SU-DHL-6 (cell line): ENCODE results near the gene CCR6.

Experiments
- H2AFZ ChIP-seq: fragments of 200-600 bp; sonication (generic); 2 replicates; pipeline ENCODE4 v1.6.1; 2014; ENCODE audit warnings: low read depth, mild to moderate bottlenecking, moderate library complexity, mixed read lengths, antibody characterized with exemption, low read length; ENCODE audit not compliant: severe bottlenecking
- H3F3A ChIP-seq: fragments of 200-600 bp; shearing (Covaris generic); 2 replicates; pipeline ENCODE4 v1.6.0; 2016; ENCODE audit warnings: antibody characterized with exemption, mild to moderate bottlenecking; ENCODE audit not compliant: insufficient read depth
- H3K27ac ChIP-seq: fragments of 200-600 bp; sonication (generic); 2 replicates; pipeline ENCODE4 v1.5.1; 2016; ENCODE audit warnings: low read depth, mild to moderate bottlenecking, low read length, moderate library complexity, mixed read lengths
- H3K27me3 ChIP-seq: fragments of 200-600 bp; sonication (generic), shearing (Covaris generic); 2 replicates; pipeline ENCODE4 v1.6.0; 2014; ENCODE audit warnings: mild to moderate bottlenecking, low read length
- H3K36me3 ChIP-seq: fragments of 200-600 bp; sonication (generic); 2 replicates; pipeline ENCODE4 v1.6.1; 2014; ENCODE audit warnings: mild to moderate bottlenecking, low read length, mixed read lengths
- H3K4me2 ChIP-seq: fragments of 300-600, 200-600 bp; shearing (Covaris generic), sonication (generic); 2 replicates; pipeline ENCODE4 v1.6.0; 2014; ENCODE audit warnings: low read length, low read depth, mild to moderate bottlenecking; ENCODE audit not compliant: poor library complexity, severe bottlenecking
- H3K4me3 ChIP-seq: fragments of 200-600 bp; sonication (generic); 2 replicates; pipeline ENCODE4 v1.5.1; 2014; ENCODE audit warnings: antibody characterized with exemption, low read length, mild to moderate bottlenecking, mixed read lengths; ENCODE audit not compliant: insufficient read depth, poor library complexity, severe bottlenecking
- H3K79me2 ChIP-seq: fragments of 200-600 bp; sonication (generic); 2 replicates; pipeline ENCODE4 v1.6.1; 2014; ENCODE audit warnings: mild to moderate bottlenecking, low read length, moderate library complexity; ENCODE audit not compliant: insufficient read depth
- H3K9ac ChIP-seq: fragments of 200-600 bp; sonication (generic); 2 replicates; pipeline ENCODE4 v1.7.0; 2014; ENCODE audit warnings: mild to moderate bottlenecking, low read length
- H3K9me2 ChIP-seq: fragments of 200-600 bp; sonication (generic); replicated peaks from 2 replicates; pipeline ENCODE4 v1.6.1; 2014; ENCODE audit warnings: low read length; ENCODE audit not compliant: insufficient read depth
- H3K9me3 ChIP-seq: fragments of 200-600 bp; sonication (generic); 2 replicates; pipeline ENCODE4 v1.6.1; 2014; ENCODE audit warnings: low read length, mixed read lengths; ENCODE audit not compliant: insufficient read depth
- H4K20me1 ChIP-seq: fragments of 200-600 bp; sonication (generic); 2 replicates; pipeline ENCODE4 v1.6.1; 2014; ENCODE audit warnings: low read depth, mild to moderate bottlenecking, antibody characterized with exemption, low read length, moderate library complexity, mixed read lengths
- CTCF ChIP-seq: fragments of 200-600 bp; sonication (generic); IDR thresholded peaks from one replicate; pipeline ENCODE4 v1.5.1; 2017; ENCODE audit warnings: antibody characterized with exemption, mild to moderate bottlenecking, low read length, moderate library complexity; ENCODE audit not compliant: insufficient read depth, poor library complexity, severe bottlenecking
- EZH2phosphoT487 ChIP-seq: fragments of 200-600 bp; sonication (generic), shearing (Covaris generic); conservative IDR thresholded peaks from 2 replicates; pipeline ENCODE4 v1.6.1; 2018; ENCODE audit warnings: mild to moderate bottlenecking, antibody characterized with exemption, low read length, moderate library complexity, mixed read lengths

CCR6 gene

GRCh38 chr6:167151648-167152047 lies 28.8 kb downstream of the CCR6 start:
- peak overlapping the region; percentile 4 for H2AFZ ChIP-seq
- H3K36me3 ChIP-seq = no peaks in the 10 kb centered on the region
- no peaks in the 10 kb centered on the region for H3K9me2 ChIP-seq
- H3K27ac ChIP-seq = peak overlapping the region; percentile 13; the same call in 1 of the 2 replicates
- no peak overlapping the region for H3K4me3 ChIP-seq
- no peak overlapping the region for H3K9ac ChIP-seq
- H3K27me3 ChIP-seq = no peaks in the 10 kb centered on the region
- H3K4me2 ChIP-seq = peak overlapping the region; percentile 57
- TF ChIP-seq CTCF = no peak
- TF ChIP-seq EZH2phosphoT487 = no peak
- no peaks in the 10 kb centered on the region for H3F3A ChIP-seq
- no peaks in the 10 kb centered on the region for H3K9me3 ChIP-seq
- H3K79me2 ChIP-seq = no peaks in the 10 kb centered on the region
- H4K20me1 ChIP-seq = no peaks in the 10 kb centered on the region

GRCh38 chr6:167152862-167153261 lies 30.0 kb downstream of the CCR6 start:
- Histone ChIP-seq H3K9me2 (no peaks in the 10 kb centered on the region), H3K9ac (peak overlapping the region; percentile 26; the same call in 1 of the 2 replicates), H2AFZ (peak overlapping the region; percentile 23), H3F3A (no peaks in the 10 kb centered on the region), H3K9me3 (no peaks in the 10 kb centered on the region), H3K27me3 (no peaks in the 10 kb centered on the region), H3K79me2 (no peaks in the 10 kb centered on the region), H3K4me2 (peak overlapping the region; percentile 57), H3K36me3 (no peaks in the 10 kb centered on the region), H3K4me3 (peak overlapping the region; percentile 24), H4K20me1 (no peaks in the 10 kb centered on the region), H3K27ac (peak overlapping the region; percentile 13; the same call in 1 of the 2 replicates)
- no peak for TF ChIP-seq CTCF
- TF ChIP-seq EZH2phosphoT487 = no peak

- peak overlapping the region; percentile 57 for H3K4me2 ChIP-seq
- no peaks in the 10 kb centered on the region for H3K9me2 ChIP-seq
- H4K20me1 ChIP-seq = no peaks in the 10 kb centered on the region
- H3K4me3 ChIP-seq = peak overlapping the region; percentile 24
- no peak for TF ChIP-seq CTCF
- no peaks in the 10 kb centered on the region for H3K27me3 ChIP-seq
- H3K27ac ChIP-seq = no peak overlapping the region
- no peaks in the 10 kb centered on the region for H3K36me3 ChIP-seq
- H3K9ac ChIP-seq = peak overlapping the region; percentile 26; the same call in 1 of the 2 replicates
- H3K79me2 ChIP-seq = no peaks in the 10 kb centered on the region
- H2AFZ ChIP-seq = peak overlapping the region; percentile 23
- H3K9me3 ChIP-seq = no peaks in the 10 kb centered on the region
- no peaks in the 10 kb centered on the region for H3F3A ChIP-seq
Measured at GRCh38 chr6:167153521-167153959, 30.6 kb downstream of the CCR6 start.

- Histone ChIP-seq H4K20me1 (no peaks in the 10 kb centered on the region), H3F3A (no peaks in the 10 kb centered on the region), H3K9me2 (no peaks in the 10 kb centered on the region), H3K9me3 (no peaks in the 10 kb centered on the region), H2AFZ (no peak overlapping the region), H3K27me3 (no peaks in the 10 kb centered on the region), H3K9ac (no peak overlapping the region), H3K4me3 (no peak overlapping the region), H3K79me2 (no peaks in the 10 kb centered on the region), H3K27ac (no peak overlapping the region), H3K4me2 (no peak overlapping the region), H3K36me3 (no peaks in the 10 kb centered on the region)
- TF ChIP-seq EZH2phosphoT487 (no peak), CTCF (no peak)
Measured at GRCh38 chr6:167154291-167154690, 31.4 kb downstream of the CCR6 start.
